Measurements from ENCODE around the gene SERPINB4.

- TF ChIP-seq, protein P1, sequence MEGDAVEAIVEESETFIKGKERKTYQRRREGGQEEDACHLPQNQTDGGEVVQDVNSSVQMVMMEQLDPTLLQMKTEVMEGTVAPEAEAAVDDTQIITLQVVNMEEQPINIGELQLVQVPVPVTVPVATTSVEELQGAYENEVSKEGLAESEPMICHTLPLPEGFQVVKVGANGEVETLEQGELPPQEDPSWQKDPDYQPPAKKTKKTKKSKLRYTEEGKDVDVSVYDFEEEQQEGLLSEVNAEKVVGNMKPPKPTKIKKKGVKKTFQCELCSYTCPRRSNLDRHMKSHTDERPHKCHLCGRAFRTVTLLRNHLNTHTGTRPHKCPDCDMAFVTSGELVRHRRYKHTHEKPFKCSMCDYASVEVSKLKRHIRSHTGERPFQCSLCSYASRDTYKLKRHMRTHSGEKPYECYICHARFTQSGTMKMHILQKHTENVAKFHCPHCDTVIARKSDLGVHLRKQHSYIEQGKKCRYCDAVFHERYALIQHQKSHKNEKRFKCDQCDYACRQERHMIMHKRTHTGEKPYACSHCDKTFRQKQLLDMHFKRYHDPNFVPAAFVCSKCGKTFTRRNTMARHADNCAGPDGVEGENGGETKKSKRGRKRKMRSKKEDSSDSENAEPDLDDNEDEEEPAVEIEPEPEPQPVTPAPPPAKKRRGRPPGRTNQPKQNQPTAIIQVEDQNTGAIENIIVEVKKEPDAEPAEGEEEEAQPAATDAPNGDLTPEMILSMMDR (conservative IDR thresholded peaks at IDR 0.05; ENCODE audit: low read depth in 2 of 2): no peak
- TF ChIP-seq JUNB (IDR thresholded peaks at IDR 0.05; ENCODE audit: unreplicated experiment) (no peak), POLR2AphosphoS5 (IDR thresholded peaks at IDR 0.05; ENCODE audit: low read depth) (no peak), ZNF331 (CRISPR knock-in tag; IDR thresholded peaks at IDR 0.05; ENCODE audit: low read depth) (no peak), EZH2 (IDR thresholded peaks at IDR 0.05; ENCODE audit: low read depth, unreplicated experiment) (no peak), REST (IDR thresholded peaks at IDR 0.05; ENCODE audit: unreplicated experiment) (no peak), CREB1 (CRISPR knock-in tag; IDR thresholded peaks at IDR 0.05; ENCODE audit: low read depth) (no peak), EZH2phosphoT487 (IDR thresholded peaks at IDR 0.05; ENCODE audit: unreplicated experiment) (no peak), ZNF114 (CRISPR knock-in tag; IDR thresholded peaks at IDR 0.05) (no peak), NANOG (IDR thresholded peaks at IDR 0.05; ENCODE audit: borderline replicate concordance) (no peak)
- TF ChIP-seq, protein P2, sequence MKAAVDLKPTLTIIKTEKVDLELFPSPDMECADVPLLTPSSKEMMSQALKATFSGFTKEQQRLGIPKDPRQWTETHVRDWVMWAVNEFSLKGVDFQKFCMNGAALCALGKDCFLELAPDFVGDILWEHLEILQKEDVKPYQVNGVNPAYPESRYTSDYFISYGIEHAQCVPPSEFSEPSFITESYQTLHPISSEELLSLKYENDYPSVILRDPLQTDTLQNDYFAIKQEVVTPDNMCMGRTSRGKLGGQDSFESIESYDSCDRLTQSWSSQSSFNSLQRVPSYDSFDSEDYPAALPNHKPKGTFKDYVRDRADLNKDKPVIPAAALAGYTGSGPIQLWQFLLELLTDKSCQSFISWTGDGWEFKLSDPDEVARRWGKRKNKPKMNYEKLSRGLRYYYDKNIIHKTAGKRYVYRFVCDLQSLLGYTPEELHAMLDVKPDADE (IDR thresholded peaks at IDR 0.05): no peak
Observed at GRCh38 chr18:63646936-63647335, 2.9 kb upstream of the SERPINB4 start.

All from GM23338 (cell line).